ENCODE measurements around the gene CENPP.

DNA sequence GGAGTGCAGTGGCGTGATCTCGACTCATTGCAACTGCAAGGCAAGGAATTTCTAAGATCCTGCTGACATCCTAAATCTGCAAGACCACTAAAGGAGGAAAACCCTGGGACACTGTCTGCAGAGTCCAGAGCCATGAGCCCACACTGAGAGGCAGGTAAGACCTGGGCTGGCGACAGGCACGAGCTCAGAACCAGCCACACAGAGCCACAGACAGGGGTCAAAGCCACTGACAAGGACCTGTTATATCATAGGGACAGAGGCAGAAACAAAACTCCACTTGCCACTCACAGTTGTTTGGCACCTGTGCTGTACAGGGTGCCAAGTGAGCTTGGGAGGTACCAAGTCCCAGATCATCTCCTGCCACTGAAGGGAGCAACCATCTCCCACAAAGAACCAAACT, 310.0 kb downstream of the CENPP start:
- no peak for TF ChIP-seq YY1 (IDR thresholded peaks at IDR 0.05; ENCODE audit: insufficient read depth, insufficient read length)
- TF ChIP-seq ZNF274 (IDR thresholded peaks at IDR 0.05; ENCODE audit: low read depth, low read length): no peak
- TF ChIP-seq SUZ12 (IDR thresholded peaks at IDR 0.05; ENCODE audit: extremely low read depth, insufficient read depth, insufficient read length): no peak
